DMS153 (cell line): ENCODE results near the gene PHKG1.
"Not testable (repeated sequence)": the region's sequence is repeated elsewhere in the genome, so short reads cannot be mapped to it uniquely, and the experiment has no call there.

Experiments
- DNase-seq: peaks from one replicate; lab custom pipeline; 2025; lab: John Stamatoyannopoulos, UW

The PHKG1 gene

DNA sequence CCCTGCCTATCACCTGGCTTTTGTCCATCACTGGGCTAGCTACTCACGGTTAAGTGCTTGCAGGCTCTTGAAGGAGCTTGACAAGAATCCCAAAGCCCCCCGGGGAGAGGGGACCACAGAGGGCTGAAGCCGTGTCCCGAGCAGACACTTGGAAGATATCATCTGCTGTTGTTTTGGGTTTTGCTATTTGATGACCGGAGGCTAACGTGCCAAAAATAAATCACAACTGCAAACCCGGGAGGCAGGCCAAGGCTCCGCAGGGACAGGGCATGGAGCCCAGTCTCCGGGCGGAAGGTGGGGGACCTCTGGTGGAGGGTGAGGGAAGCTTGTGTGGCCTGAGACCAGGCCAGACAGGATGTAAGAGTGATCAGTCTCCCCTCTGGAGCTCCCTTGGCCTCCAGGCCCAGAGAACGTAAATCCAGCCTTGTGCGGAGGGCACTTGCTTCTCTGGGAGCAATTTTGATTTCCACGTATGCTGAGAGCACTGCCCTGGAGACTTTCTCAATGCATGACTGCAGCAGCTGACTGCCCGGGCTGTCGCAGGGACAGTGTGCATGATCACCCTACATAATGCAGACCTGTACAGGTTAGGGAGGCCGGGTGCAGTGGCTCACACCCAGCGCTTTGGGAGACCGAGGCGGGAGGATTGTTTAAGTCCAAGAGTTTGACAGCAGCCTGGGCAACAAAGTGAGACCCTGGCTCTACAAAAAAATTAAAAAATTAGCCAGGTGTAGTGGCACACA lies at the start of gene PHKG1:
Gene PHKG1 (minus strand): TSS at position 164 of the 743 bp plus-strand sequence. CDS start 4,011 bp downstream, outside the sequence.
- peak; percentile 39 for DNase-seq

GRCh38 chr7:56131062-56131461 lies 38.3 kb upstream of the PHKG1 start:
- not testable (repeated sequence) for DNase-seq

- no peak for DNase-seq
Observed at GRCh38 chr7:56127241-56127975, 34.7 kb upstream of the PHKG1 start.

DNA sequence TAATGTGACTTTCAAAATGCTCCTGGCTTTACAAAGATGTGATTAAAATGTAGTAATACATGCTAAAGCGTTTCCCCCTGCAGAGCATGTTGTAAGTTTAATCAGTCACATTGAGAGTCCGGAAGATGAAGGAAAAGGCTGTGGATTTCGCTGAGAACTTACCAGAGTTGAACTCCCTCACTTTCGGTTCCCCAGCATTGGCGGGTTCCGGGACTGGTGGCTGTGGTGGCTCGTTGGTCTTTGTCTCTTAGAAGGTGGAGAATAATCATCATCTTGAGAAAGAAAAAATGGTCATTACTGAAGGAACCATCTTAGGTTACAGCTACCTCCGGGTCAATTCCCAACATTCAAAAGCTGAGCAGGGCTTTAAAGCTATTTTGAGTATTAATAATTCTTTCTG lies 33.1 kb upstream of the PHKG1 start:
- no peak for DNase-seq

- DNase-seq = no peak
Observed at GRCh38 chr7:56124981-56125380, 32.2 kb upstream of the PHKG1 start.

DNA sequence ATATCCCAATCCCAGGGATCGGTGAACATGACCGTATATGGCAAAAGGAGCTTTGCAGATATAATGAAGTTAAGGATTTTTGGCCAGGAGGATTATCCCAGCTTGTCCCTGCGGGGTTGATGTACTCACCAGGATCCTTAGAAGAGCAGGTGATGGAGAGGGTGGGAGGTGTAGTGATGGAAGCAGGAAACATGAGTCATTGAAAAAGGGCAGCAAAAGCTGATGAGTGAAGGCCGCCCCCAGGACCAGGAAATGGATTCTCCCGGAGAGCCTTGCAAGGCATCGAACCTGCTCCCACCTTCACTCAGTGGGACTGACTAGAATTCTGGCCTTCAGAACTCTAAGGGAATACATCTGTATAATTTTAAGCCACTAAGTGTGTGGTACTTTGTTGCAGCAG lies 28.7 kb upstream of the PHKG1 start:
- no peak for DNase-seq

DNA sequence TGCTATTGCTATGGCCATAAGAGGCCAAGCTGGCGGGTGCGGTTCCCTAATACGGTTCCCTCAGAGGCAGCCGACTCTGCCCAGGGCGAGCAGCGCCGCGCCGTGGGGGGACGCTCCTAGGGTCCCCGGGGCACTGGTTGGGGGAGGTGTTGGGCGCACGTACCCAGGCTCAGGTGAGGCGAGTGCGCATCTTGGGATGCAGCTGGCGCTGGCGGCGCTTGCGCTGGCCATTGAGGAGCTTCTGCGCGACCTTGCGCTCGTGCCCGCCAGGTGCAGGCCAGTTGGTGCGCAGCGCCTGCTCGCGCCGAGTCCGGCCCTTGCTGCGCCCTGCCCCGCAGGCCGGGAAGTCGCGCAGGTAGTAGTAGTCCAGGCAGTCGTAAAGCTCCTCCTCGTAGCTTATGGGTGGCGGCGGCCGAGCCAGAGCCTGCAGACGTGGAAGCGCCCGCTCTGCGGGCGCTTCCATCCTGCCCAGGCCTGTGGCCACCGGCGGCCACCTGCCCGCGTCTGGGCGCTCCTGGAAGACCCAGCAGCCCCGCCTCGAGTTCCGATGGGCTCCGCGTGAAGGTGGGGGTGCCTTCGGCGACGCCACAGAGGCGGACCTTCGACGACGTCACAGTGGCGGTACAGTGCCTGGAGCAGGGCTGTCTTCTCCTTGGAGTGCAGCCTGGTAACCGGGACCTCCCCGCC lies 23.2 kb upstream of the PHKG1 start, which contains the start of gene NUPR2:
Gene NUPR2 (minus strand): TSS at position 566 of the 687 bp plus-strand sequence. CDS start 103 bp downstream, at position 463.
- peak; percentile 41 for DNase-seq

- not testable (repeated sequence) for DNase-seq
Observed at GRCh38 chr7:56112244-56112643, 19.5 kb upstream of the PHKG1 start.

DNA sequence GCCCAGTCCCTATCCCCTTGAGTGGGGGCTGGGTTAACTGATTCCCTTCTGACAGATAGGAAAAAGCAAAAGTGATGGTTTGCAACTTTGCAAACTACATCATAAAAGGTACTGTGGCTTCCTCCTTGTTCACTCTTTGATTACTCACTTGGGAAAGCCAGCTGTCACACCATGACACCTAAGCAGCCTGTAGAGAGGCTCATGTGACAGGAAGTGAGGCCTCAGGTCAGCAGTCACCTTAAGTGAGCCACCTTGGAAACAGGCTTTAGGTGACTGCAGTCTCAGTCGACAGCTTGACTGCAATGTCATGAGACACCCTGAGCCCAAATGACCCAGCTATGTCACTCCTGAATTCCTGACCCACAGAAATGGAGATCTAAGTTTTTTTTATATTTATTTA lies 17.9 kb upstream of the PHKG1 start:
- DNase-seq = peak; percentile 7

DNA sequence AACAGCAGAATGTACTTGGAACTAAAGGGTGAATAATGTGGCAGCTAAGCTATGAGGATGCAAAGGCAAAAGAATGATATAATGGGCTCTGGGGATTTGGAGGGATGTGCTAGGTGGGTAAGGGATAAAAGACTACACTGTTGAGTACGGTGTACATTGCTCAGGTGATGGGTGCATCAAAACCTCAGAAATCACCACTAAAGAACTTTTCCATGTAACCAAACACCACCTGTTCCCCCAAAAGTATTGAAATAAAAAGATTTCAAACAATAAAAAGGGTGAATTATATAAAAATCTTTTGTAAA lies 15.2 kb upstream of the PHKG1 start:
- no peak for DNase-seq

GRCh38 chr7:56106108-56107073 lies 13.6 kb upstream of the PHKG1 start, which contains the start of gene CHCHD2:
TSS of gene CHCHD2 (minus strand) at chr7:56106476. CDS start at chr7:56106413, 63 bp downstream.
- DNase-seq = peak; percentile 99

DNA sequence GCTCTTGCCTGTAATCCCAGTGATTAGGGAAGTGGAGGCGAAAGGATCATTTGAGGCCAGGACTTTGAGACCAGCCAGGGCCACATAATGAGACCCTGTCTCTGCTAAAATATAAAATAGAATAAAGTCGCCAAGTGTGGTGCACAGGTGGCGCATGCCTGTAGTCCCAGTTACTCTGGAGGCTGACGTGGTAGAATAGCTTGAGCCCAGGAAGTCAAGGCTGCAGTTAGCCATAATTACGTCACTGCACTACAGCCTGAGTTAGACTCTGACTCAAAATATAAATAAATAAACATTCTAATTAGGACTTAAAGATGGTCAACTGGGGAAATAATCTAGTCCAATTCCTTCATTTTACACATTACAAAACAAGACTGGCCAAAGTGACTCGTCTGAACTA lies 12.8 kb upstream of the PHKG1 start:
- DNase-seq = no peak

GRCh38 chr7:56104138-56104537 lies 11.4 kb upstream of the PHKG1 start:
- DNase-seq = not testable (repeated sequence)

GRCh38 chr7:56099653-56100052 lies 6.9 kb upstream of the PHKG1 start:
- DNase-seq = no peak

GRCh38 chr7:56098187-56099008 lies 5.6 kb upstream of the PHKG1 start:
- not testable (repeated sequence) for DNase-seq

DNA sequence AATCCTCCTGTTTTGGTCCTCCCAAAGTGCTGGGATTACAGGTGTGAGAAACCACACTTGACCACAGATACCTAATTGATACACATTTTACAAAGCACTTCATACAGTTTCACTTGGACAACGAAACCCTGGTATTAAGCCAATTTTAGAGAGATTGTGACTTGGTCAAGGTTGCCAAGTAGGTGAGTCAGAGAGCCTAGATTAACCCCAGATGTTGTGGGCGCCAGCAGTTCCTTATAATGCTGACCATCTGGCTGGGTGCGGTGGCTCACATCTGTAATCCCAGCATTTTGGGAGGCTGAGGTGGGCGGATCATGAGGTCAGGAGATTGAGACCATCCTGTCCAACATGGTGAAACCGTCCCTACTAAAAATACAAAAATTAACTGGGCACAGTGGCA lies 4.9 kb upstream of the PHKG1 start:
- no peak for DNase-seq

GRCh38 chr7:56092388-56092787 lies 364 bp downstream of the PHKG1 start:
- DNase-seq = not testable (repeated sequence)

GRCh38 chr7:56091591-56091990 lies 1.2 kb downstream of the PHKG1 start:
- DNase-seq = no peak

GRCh38 chr7:56087445-56087844 lies 5.3 kb downstream of the PHKG1 start:
- DNase-seq = no peak

- DNase-seq = no peak
Observed at GRCh38 chr7:56086761-56087160, 6.0 kb downstream of the PHKG1 start.
